22Rv1 (cell line): ENCODE measurements around the gene SLFN5.
"Not testable (repeated sequence)": the region's sequence is repeated elsewhere in the genome, so short reads cannot be mapped to it uniquely, and the experiment has no call there.

Source experiments
- H3K27ac ChIP-seq: fragments of 450-650 bp; 2 replicates; pipeline ENCODE4 v1.5.1; 2017
- ZFX ChIP-seq: fragments of 450-650 bp; IDR thresholded peaks from 2 replicates; pipeline ENCODE4 v1.6.1; 2017; ENCODE audit warnings: antibody characterized with exemption, borderline replicate concordance
- TF ChIP-seq, protein P1 (sequence below): fragments of 450-650 bp; IDR thresholded peaks from 2 replicates; pipeline ENCODE4 v1.5.1; 2017; ENCODE audit warnings: mild to moderate bottlenecking

SLFN5 gene

DNA sequence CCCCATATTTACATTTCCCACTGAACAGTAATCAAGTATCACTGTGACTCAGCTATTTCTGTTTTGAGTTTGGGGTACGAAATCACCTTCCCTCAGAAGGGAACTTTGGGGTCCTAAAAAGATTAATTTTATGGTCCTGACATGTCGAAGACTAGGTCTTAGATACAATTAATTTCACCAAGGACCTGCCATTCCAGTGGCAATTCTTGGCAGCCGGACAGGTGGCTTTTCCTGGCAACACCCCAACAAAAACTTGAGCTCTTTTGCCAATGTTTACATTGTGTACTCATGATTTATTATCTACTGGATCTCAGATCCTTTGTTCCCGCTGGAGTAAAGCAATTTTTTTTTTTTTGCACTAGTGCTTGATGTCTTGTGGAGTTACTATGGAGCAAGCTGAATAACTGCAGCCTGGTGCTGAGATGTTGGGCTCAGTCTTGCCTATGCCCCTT is 14.4 kb downstream of the SLFN5 start:
- TF ChIP-seq, protein P1, sequence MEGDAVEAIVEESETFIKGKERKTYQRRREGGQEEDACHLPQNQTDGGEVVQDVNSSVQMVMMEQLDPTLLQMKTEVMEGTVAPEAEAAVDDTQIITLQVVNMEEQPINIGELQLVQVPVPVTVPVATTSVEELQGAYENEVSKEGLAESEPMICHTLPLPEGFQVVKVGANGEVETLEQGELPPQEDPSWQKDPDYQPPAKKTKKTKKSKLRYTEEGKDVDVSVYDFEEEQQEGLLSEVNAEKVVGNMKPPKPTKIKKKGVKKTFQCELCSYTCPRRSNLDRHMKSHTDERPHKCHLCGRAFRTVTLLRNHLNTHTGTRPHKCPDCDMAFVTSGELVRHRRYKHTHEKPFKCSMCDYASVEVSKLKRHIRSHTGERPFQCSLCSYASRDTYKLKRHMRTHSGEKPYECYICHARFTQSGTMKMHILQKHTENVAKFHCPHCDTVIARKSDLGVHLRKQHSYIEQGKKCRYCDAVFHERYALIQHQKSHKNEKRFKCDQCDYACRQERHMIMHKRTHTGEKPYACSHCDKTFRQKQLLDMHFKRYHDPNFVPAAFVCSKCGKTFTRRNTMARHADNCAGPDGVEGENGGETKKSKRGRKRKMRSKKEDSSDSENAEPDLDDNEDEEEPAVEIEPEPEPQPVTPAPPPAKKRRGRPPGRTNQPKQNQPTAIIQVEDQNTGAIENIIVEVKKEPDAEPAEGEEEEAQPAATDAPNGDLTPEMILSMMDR, result no peak
- TF ChIP-seq ZFX, result no peak
- no peak overlapping the region for H3K27ac ChIP-seq

DNA sequence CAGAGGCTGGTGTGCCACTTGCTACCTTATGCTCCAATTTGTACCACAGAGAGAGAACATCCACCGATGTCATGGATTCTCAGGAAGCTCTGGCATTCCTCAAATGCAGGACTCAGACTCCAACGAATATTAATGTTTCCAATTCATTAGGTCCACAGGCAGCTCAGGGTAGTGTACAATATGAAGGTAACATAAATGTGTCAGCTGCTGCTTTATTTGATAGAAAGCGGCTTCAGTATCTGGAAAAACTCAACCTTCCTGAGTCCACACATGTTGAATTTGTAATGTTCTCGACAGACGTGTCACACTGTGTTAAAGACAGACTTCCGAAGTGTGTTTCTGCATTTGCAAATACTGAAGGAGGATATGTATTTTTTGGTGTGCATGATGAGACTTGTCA is 16.1 kb downstream of the SLFN5 start:
- TF ChIP-seq, protein P1, result no peak
- no peak for TF ChIP-seq ZFX
- no peak overlapping the region for H3K27ac ChIP-seq

DNA sequence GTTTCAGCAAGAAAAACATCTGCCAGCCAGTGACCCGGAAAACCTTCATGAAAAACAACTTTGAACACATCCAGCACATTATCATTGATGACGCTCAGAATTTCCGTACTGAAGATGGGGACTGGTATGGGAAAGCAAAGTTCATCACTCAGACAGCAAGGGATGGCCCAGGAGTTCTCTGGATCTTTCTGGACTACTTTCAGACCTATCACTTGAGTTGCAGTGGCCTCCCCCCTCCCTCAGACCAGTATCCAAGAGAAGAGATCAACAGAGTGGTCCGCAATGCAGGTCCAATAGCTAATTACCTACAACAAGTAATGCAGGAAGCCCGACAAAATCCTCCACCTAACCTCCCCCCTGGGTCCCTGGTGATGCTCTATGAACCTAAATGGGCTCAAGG is 22.2 kb downstream of the SLFN5 start:
- no peak overlapping the region for H3K27ac ChIP-seq
- TF ChIP-seq, protein P1, result no peak
- no peak for TF ChIP-seq ZFX

DNA sequence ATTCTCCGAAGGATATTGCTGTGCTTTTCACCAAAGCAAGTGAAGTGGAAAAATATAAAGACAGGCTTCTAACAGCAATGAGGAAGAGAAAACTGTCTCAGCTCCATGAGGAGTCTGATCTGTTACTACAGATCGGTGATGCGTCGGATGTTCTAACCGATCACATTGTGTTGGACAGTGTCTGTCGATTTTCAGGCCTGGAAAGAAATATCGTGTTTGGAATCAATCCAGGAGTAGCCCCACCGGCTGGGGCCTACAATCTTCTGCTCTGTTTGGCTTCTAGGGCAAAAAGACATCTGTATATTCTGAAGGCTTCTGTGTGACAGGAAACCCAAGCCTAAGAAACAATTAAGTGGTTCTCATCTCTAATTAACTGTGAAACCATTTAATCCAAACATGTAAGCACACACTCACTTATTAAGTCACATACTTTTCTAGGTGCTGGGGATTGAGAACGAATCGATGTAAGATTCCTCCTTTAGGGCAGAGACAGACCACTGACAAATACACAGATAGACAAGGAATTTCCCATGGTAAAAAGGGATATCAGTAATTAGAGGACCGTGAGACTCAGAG is 22.8 kb downstream of the SLFN5 start:
- TF ChIP-seq, protein P1, result no peak
- H3K27ac ChIP-seq, result no peak overlapping the region

DNA sequence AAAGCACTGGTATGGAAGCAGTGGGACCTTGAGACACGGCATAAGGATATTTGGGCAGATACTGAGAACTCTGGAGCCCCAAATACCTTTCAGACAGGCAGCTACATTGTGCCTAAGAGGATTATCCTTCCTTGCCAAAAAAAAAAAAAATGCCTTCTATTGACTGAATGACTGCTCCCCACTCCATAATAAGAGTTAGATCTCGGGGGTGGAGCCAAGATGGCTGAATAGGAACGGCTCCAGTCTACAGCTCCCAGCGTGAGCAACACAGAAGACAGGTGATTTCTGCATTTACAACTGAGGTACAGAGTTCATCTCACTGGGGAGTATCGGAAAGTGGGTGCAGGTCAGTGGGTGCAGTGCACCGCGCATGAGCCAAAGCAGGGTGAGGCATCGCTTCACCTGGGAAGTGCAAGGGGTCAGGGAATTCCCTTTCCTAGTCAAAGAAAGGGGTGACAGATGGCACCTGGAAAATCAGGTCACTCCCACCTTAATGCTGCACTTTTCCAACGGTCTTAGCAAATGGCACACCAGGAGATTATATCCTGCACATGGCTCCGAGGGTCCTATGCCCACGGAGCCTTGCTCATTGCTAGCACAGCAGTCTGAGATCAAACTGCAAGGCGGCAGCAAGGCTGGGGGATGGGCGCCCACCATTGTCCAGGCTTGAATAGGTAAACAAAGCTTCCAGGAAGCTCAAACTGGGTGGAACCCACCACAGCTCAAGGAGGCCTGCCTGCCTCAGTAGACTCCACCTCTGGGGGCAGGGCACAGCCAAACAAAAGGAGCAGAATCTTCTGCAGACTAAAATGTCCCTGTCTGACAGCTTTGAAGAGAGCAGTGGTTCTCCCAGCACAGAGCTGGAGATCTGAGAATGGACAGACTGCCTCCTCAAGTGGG is 31.5 kb downstream of the SLFN5 start:
- H3K27ac ChIP-seq, result not testable (repeated sequence)

DNA sequence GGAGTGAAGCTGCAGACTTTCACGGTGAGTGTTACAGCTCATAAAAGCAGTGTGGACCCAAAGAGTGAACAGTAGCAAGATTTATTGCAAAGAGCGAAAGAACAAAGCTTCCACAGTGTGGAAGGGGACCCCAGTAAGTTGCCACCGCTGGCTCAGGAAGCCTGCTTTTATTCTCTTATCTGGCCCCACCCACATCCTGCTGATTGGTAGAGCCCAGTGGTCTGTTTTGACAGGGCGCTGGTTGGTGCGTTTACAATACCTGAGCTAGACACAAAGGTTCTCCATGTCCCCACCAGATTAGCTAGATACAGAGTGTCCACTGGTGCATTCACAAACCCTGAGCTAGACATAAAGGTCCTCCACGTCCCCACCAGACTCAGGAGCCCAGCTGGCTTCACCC is 35.6 kb downstream of the SLFN5 start:
- H3K27ac ChIP-seq, result not testable (repeated sequence)

DNA sequence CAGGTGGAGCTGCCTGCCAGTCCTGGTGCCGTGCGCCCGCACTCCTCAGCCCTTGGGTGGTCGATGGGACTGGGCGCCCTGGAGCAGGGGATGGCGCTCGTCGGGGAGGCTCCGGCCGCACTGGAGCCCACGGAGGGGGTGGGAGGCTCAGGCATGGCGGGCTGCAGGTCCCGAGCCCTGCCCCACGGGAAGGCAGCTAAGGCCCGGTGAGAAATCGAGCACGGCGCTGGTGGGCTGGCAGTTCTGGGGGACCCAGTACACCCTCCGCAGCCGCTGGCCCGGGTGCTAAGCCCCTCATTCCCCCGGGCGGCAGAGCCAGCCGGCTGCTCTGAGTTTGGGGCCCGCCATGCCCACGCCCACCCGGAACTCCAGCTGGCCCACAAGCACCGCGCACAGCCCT is 36.0 kb downstream of the SLFN5 start:
- H3K27ac ChIP-seq, result not testable (repeated sequence)

DNA sequence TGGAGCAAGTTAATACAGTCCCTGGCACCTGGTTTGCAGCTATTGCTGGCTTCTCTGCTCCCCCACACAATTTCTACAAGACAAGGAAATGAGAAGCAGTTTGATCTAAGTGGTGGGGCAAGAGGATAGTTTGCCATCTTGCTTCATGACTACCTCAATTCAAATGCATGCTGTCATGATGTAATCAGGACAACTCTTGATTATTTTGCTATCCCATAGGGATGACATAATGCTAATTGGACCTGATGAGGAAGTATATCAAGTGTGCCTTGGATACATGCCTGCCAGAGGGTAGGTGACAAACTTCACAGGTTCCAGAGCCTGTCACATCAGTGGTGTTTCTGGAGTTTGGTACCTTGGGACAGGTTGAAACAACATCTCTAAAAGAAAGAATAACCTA is 40.9 kb downstream of the SLFN5 start:
- TF ChIP-seq, protein P1, result no peak
- no peak for TF ChIP-seq ZFX
- H3K27ac ChIP-seq, result no peak overlapping the region

DNA sequence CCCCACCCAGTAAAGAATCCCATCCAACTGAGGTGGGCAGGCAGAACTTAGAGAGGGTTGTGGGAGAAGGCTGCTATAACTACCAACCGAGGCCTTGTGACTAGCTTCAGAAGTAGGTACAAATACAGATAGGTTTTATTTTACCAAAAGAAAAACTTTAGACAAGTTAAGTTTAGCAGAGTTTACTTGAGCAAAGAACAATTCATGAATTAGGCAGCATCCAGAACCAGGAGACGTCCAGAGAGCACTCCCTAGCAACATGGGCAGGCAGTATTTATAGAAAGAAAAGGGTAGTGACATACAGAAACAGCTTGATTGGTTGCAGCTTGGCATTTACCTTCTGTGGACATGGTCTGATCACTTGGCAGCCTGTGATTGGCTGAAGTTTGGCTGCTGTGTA is 42.1 kb downstream of the SLFN5 start:
- TF ChIP-seq, protein P1, result no peak
- no peak for TF ChIP-seq ZFX
- H3K27ac ChIP-seq, result no peak overlapping the region
